ENCODE results near the gene TSBP1. TPM values are rescaled to one million over a fixed set of nuclear protein-coding genes. Genes with fewer than 3 reads are reported as not detected.
"Not testable (repeated sequence)": the region's sequence is repeated elsewhere in the genome, so short reads cannot be mapped to it uniquely, and the experiment has no call there.

The TSBP1 gene
- total RNA-seq, 2 donors from 2014 or later = not detected

DNA sequence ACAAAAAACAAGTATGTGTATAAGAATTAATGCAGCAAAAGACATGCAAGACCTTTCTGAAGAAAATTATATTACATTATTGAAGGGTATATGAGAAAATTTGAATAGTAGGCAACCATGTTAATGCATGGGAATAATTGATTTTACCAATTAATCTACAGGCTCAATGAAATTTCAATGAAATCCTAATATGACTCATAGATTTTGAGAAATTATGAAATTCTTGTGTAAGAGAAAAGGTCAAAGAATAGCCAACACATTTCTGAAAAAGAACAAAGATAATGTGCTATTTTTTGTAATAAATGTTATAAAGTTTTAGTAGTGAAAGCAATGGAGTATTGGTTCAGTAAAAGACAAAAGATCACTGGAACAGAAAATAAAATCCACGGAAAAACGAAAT is 18.4 kb downstream of the TSBP1 start:
- no peaks in the 10 kb centered on the region for H3K4me1 Mint-ChIP-seq
- H3K36me3 Mint-ChIP-seq (ENCODE audit: low read depth) = no peaks in the 10 kb centered on the region
- H3K27ac Mint-ChIP-seq = no peak overlapping the region
- peaks cover 20% of the 10 kb centered on the region for H3K27me3 Mint-ChIP-seq
- H3K4me3 Mint-ChIP-seq = no peak overlapping the region
- no peak for ATAC-seq (replicated peaks)
- no peaks in the 10 kb centered on the region for H3K9me3 Mint-ChIP-seq

- Mint-ChIP-seq H3K9me3 (no peaks in the 10 kb centered on the region), H3K4me3 (no peak overlapping the region), H3K36me3 (ENCODE audit: low read depth) (no peaks in the 10 kb centered on the region), H3K4me1 (no peaks in the 10 kb centered on the region), H3K27me3 (peaks cover 7% of the 10 kb centered on the region), H3K27ac (no peak overlapping the region)
- no peak for ATAC-seq (replicated peaks)
These were observed 31.5 kb downstream of the TSBP1 start for GRCh38 chr6:32340242-32340641.

- H3K36me3 Mint-ChIP-seq (ENCODE audit: low read depth) = no peaks in the 10 kb centered on the region
- H3K9me3 Mint-ChIP-seq = no peaks in the 10 kb centered on the region
- no peak overlapping the region for H3K27ac Mint-ChIP-seq
- no peaks in the 10 kb centered on the region for H3K4me1 Mint-ChIP-seq
- ATAC-seq (replicated peaks) = no peak
- H3K27me3 Mint-ChIP-seq = peaks cover 7% of the 10 kb centered on the region
- no peak overlapping the region for H3K4me3 Mint-ChIP-seq
These were observed 34.4 kb downstream of the TSBP1 start for GRCh38 chr6:32337186-32337805.

DNA sequence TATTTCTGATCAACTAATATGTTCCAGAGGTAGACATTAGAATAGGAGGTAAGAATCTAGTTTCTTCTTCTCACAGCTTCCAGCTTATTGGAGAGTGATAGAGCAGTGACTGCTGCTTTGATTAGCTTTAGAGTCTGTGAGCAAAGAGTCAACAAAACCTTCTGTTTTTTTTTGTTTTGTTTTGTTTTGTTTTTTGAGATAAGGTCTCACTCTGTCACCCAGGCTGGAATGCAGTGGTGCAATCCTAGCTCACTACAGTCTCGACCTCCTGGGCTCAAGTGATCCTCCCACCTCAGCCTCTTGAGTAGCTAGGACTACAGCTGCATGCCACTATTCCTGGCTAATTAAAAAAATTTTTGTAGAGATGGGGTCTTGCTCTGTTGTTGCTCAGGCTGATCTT is 39.3 kb downstream of the TSBP1 start:
- Mint-ChIP-seq H3K4me1 (no peaks in the 10 kb centered on the region), H3K27me3 (no peaks in the 10 kb centered on the region), H3K36me3 (ENCODE audit: low read depth) (no peaks in the 10 kb centered on the region), H3K4me3 (no peak overlapping the region), H3K27ac (no peak overlapping the region), H3K9me3 (no peaks in the 10 kb centered on the region)
- no peak for ATAC-seq (replicated peaks)

GRCh38 chr6:32329141-32329540 is 42.6 kb downstream of the TSBP1 start:
- H3K36me3 Mint-ChIP-seq (ENCODE audit: low read depth) = no peaks in the 10 kb centered on the region
- no peaks in the 10 kb centered on the region for H3K4me1 Mint-ChIP-seq
- no peaks in the 10 kb centered on the region for H3K9me3 Mint-ChIP-seq
- peaks cover 12% of the 10 kb centered on the region for H3K27me3 Mint-ChIP-seq
- no peak for ATAC-seq (replicated peaks)
- H3K4me3 Mint-ChIP-seq = no peak overlapping the region
- no peak overlapping the region for H3K27ac Mint-ChIP-seq

GRCh38 chr6:32327103-32327502 is 44.6 kb downstream of the TSBP1 start:
- H3K4me1 Mint-ChIP-seq = no peaks in the 10 kb centered on the region
- H3K4me3 Mint-ChIP-seq = no peak overlapping the region
- H3K27me3 Mint-ChIP-seq = peaks cover 16% of the 10 kb centered on the region
- H3K9me3 Mint-ChIP-seq = no peaks in the 10 kb centered on the region
- no peak for ATAC-seq (replicated peaks)
- no peaks in the 10 kb centered on the region for H3K36me3 Mint-ChIP-seq (ENCODE audit: low read depth)
- no peak overlapping the region for H3K27ac Mint-ChIP-seq

- Mint-ChIP-seq H3K27me3 (peaks cover 18% of the 10 kb centered on the region), H3K27ac (no peak overlapping the region), H3K36me3 (ENCODE audit: low read depth) (no peaks in the 10 kb centered on the region), H3K4me1 (no peaks in the 10 kb centered on the region), H3K4me3 (no peak overlapping the region), H3K9me3 (no peaks in the 10 kb centered on the region)
- no peak for ATAC-seq (replicated peaks)
These were observed 53.2 kb downstream of the TSBP1 start for GRCh38 chr6:32318501-32318900.

DNA sequence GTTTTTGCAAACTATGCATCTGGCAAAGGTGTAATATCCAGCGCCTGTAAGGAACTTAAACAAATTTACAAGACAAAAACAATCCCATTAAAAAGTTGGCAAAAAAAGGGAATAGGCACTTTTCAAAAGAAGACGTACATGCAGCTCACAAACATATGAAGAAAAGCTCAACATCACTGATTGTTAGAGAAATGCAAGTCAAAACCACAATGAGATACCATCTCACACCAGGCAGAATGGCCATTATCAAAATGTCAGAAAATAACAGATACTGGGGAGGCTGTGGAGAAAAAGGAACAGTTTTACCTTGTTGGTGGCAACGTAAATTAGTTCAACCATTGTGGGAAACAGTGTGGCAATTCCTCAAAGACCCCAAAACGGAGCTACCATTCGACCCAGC is 54.2 kb downstream of the TSBP1 start:
- Mint-ChIP-seq H3K9me3 (no peaks in the 10 kb centered on the region), H3K27me3 (peaks cover 18% of the 10 kb centered on the region), H3K4me1 (no peaks in the 10 kb centered on the region), H3K27ac (no peak overlapping the region), H3K4me3 (no peak overlapping the region), H3K36me3 (ENCODE audit: low read depth) (no peaks in the 10 kb centered on the region)
- ATAC-seq (replicated peaks) = no peak

- Mint-ChIP-seq H3K4me1 (no peaks in the 10 kb centered on the region), H3K36me3 (ENCODE audit: low read depth) (no peaks in the 10 kb centered on the region), H3K27me3 (peaks cover 36% of the 10 kb centered on the region), H3K27ac (no peak overlapping the region), H3K4me3 (no peak overlapping the region), H3K9me3 (no peaks in the 10 kb centered on the region)
- ATAC-seq (replicated peaks) = no peak
These were observed 57.7 kb downstream of the TSBP1 start for GRCh38 chr6:32313964-32314363.

GRCh38 chr6:32298632-32299336 is 72.9 kb downstream of the TSBP1 start:
- Mint-ChIP-seq H3K27me3 (peaks cover 22% of the 10 kb centered on the region), H3K4me1 (no peaks in the 10 kb centered on the region), H3K4me3 (no peak overlapping the region), H3K9me3 (no peaks in the 10 kb centered on the region), H3K36me3 (ENCODE audit: low read depth) (no peaks in the 10 kb centered on the region), H3K27ac (no peak overlapping the region)
- ATAC-seq (replicated peaks) = no peak

GRCh38 chr6:32294980-32295379 is 76.7 kb downstream of the TSBP1 start:
- H3K27me3 Mint-ChIP-seq = peaks cover 31% of the 10 kb centered on the region
- not testable (repeated sequence) for H3K9me3 Mint-ChIP-seq; H3K36me3 Mint-ChIP-seq (ENCODE audit: low read depth); ATAC-seq (replicated peaks); H3K27ac Mint-ChIP-seq; H3K4me1 Mint-ChIP-seq; H3K4me3 Mint-ChIP-seq

- Mint-ChIP-seq H3K27ac (no peak overlapping the region), H3K4me1 (peaks cover 8% of the 10 kb centered on the region), H3K36me3 (ENCODE audit: low read depth) (no peaks in the 10 kb centered on the region), H3K4me3 (no peak overlapping the region), H3K27me3 (peaks cover 31% of the 10 kb centered on the region), H3K9me3 (no peaks in the 10 kb centered on the region)
- ATAC-seq (replicated peaks) = no peak
These were observed 77.1 kb downstream of the TSBP1 start for GRCh38 chr6:32294566-32294965.

DNA sequence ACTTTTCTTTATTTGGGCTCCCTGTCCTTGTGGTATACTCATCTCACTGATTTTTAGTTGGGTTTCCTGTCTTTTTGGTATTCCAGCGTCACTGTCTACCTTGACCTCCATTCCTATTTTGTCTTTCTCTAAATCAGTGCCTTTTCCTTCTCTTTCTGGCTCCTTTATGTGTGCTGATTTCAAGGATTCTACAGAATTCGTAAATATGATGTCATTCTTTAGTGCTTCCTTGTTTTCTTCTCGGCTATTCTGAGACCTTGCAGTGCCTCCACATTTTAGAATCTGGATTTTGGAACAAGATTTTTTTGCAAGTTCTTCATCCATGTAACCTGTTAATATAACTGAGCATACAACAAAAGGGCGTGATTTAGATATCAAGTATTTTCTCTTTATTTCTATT is 78.0 kb downstream of the TSBP1 start:
- Mint-ChIP-seq H3K4me3 (no peak overlapping the region), H3K4me1 (peaks cover 8% of the 10 kb centered on the region), H3K27ac (no peak overlapping the region), H3K9me3 (no peaks in the 10 kb centered on the region), H3K27me3 (peaks cover 25% of the 10 kb centered on the region), H3K36me3 (ENCODE audit: low read depth) (no peaks in the 10 kb centered on the region)
- no peak for ATAC-seq (replicated peaks)

DNA sequence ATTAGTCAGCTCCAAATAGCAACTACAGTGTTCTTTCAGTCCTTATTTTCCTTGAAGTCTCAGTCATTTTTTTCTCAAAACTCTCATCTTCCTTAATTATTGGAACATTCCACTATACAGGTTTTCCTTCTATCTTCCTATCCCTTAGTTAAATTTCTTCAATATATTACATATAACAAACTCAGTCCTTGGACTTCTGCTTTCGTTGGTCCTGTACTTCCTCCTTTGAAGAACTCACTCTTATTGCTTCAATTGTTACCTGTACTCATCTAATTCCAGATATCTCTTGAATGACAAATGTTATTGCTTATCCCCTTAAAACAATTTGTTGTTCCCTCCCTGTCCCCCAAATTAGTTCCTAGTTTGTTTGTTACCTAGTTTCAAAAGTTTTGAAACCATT is 80.2 kb downstream of the TSBP1 start:
- H3K27ac Mint-ChIP-seq = no peak overlapping the region
- H3K9me3 Mint-ChIP-seq = no peaks in the 10 kb centered on the region
- no peak for ATAC-seq (replicated peaks)
- H3K27me3 Mint-ChIP-seq = peaks cover 27% of the 10 kb centered on the region
- no peaks in the 10 kb centered on the region for H3K36me3 Mint-ChIP-seq (ENCODE audit: low read depth)
- peaks cover 8% of the 10 kb centered on the region for H3K4me1 Mint-ChIP-seq
- H3K4me3 Mint-ChIP-seq = no peak overlapping the region

GRCh38 chr6:32290886-32291450 is 80.7 kb downstream of the TSBP1 start:
- H3K27me3 Mint-ChIP-seq = peaks cover 27% of the 10 kb centered on the region
- H3K27ac Mint-ChIP-seq = no peak overlapping the region
- H3K4me1 Mint-ChIP-seq = peaks cover 8% of the 10 kb centered on the region
- no peaks in the 10 kb centered on the region for H3K36me3 Mint-ChIP-seq (ENCODE audit: low read depth)
- ATAC-seq (replicated peaks) = no peak
- no peaks in the 10 kb centered on the region for H3K9me3 Mint-ChIP-seq
- no peak overlapping the region for H3K4me3 Mint-ChIP-seq

Measured in activated T-helper 17 cell treated with anti-CD3 and anti-CD28 coated beads, Interleukin-2, amount 50 U/mL, for 72 hours (primary cell).